ENCODE data around the gene LEF1.

GRCh38 chr4:108013955-108014354 is 154.8 kb downstream of the LEF1 start:
- TF ChIP-seq CTCF (IDR thresholded peaks at IDR 0.05): no peak
- TF ChIP-seq POLR2AphosphoS5 (IDR thresholded peaks at IDR 0.05; ENCODE audit: low read depth, low read length): no peak
- no peak for TF ChIP-seq REST (IDR thresholded peaks at IDR 0.05; ENCODE audit: insufficient read depth in 1 of 2, low read depth in 2 of 2, low read length in 1 of 2)
